Measurements from ENCODE around the gene MAML1. TPM values are rescaled to one million over a fixed set of nuclear protein-coding genes. Genes with fewer than 3 reads are reported as not detected.

Gene MAML1
- total RNA-seq, 3 donors from 2014 or later = 16.3 to 22.4 (median 21.0) TPM

DNA sequence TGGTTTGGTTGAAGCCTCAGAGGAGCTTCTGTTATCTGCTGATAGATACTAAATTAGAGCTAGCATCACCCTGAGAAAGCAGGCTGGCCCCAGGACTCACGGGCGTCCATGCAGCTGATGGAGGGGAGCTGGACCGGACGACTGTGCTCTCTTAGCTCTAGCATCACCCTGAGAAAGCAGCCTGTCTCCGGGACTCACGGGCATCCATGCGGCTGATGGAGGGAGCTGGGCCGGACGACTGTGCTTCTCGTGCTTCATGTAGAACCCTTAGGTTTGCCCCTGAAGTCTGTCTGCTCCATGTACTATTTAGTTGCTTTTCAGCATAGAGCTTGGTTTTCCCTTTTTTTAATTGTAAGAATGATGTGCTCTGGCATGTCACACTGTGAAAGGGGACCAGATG, 44.8 kb downstream of the MAML1 start:
- H3K27me3 ChIP-seq = no peaks in the 10 kb centered on the region
- no peak for DNase-seq (ENCODE audit: low spot score in 2 of 2)
- peaks cover 11% of the 10 kb centered on the region for H3K36me3 ChIP-seq
- intact Hi-C loops (cut with DNase I; ENCODE audit: low total_unique reads) = no loop called here
- H3K27ac ChIP-seq = no peak overlapping the region
- TF ChIP-seq POLR2A (IDR thresholded peaks at IDR 0.05) = no peak
- H3K4me3 ChIP-seq = no peak overlapping the region
- H3K9me3 ChIP-seq = no peaks in the 10 kb centered on the region
- H3K4me1 ChIP-seq = no peaks in the 10 kb centered on the region

DNA sequence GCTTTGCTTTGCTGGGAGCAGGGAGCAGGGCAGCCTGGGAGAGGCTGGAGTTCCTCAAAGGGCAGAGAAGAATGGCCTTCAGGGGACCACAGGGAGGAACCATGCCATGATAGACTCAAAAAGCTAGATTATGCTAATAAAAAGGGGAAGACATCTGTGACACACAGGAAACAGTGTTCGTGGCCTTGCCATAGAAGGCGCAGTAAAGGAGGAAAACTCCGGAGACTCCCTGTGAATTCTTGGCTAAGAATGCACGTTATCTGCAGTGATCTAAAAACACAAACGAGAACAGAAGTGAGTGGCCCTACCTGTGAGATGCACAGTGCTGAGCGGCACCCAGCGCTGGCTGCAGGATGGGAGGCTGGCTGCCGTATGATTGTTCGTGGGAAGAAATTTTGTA, 45.3 kb downstream of the MAML1 start:
- Histone ChIP-seq H3K27ac (no peak overlapping the region), H3K4me3 (no peak overlapping the region), H3K9me3 (no peaks in the 10 kb centered on the region), H3K27me3 (no peaks in the 10 kb centered on the region), H3K36me3 (peaks cover 11% of the 10 kb centered on the region), H3K4me1 (no peaks in the 10 kb centered on the region)
- intact Hi-C loops (cut with DNase I; ENCODE audit: low total_unique reads) = no loop called here
- TF ChIP-seq, protein P1, sequence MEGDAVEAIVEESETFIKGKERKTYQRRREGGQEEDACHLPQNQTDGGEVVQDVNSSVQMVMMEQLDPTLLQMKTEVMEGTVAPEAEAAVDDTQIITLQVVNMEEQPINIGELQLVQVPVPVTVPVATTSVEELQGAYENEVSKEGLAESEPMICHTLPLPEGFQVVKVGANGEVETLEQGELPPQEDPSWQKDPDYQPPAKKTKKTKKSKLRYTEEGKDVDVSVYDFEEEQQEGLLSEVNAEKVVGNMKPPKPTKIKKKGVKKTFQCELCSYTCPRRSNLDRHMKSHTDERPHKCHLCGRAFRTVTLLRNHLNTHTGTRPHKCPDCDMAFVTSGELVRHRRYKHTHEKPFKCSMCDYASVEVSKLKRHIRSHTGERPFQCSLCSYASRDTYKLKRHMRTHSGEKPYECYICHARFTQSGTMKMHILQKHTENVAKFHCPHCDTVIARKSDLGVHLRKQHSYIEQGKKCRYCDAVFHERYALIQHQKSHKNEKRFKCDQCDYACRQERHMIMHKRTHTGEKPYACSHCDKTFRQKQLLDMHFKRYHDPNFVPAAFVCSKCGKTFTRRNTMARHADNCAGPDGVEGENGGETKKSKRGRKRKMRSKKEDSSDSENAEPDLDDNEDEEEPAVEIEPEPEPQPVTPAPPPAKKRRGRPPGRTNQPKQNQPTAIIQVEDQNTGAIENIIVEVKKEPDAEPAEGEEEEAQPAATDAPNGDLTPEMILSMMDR (IDR thresholded peaks at IDR 0.05) = no peak
- TF ChIP-seq POLR2AphosphoS5 (IDR thresholded peaks at IDR 0.05) = no peak
- TF ChIP-seq POLR2A (IDR thresholded peaks at IDR 0.05) = no peak
- DNase-seq (ENCODE audit: low spot score in 2 of 2) = no peak

DNA sequence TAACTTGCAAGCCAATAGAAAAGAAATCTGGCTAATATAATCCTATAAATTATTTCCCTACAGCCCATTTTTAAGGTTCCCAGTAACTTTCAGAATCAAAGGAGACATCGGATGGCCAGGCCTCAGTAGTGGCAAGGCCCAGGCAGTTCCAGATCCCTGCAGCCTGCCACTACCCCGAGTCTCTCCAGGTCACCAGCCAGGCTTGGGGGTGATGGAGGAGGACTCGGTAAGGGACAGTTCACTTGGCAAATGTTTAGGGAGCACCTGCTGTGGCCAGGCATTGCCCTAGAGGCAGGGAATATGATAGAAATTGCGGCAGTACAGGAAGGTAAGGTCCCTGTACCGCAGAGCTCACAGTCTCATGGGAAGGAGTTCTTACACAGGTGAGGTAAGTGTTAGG, 46.0 kb downstream of the MAML1 start:
- Histone ChIP-seq H3K27me3 (no peaks in the 10 kb centered on the region), H3K4me3 (no peak overlapping the region), H3K27ac (no peak overlapping the region), H3K9me3 (no peaks in the 10 kb centered on the region), H3K36me3 (peaks cover 4% of the 10 kb centered on the region), H3K4me1 (no peaks in the 10 kb centered on the region)
- intact Hi-C loops (cut with DNase I; ENCODE audit: low total_unique reads) = no loop called here
- TF ChIP-seq POLR2AphosphoS5 (IDR thresholded peaks at IDR 0.05) = no peak
- no peak for DNase-seq (ENCODE audit: low spot score in 2 of 2)

DNA sequence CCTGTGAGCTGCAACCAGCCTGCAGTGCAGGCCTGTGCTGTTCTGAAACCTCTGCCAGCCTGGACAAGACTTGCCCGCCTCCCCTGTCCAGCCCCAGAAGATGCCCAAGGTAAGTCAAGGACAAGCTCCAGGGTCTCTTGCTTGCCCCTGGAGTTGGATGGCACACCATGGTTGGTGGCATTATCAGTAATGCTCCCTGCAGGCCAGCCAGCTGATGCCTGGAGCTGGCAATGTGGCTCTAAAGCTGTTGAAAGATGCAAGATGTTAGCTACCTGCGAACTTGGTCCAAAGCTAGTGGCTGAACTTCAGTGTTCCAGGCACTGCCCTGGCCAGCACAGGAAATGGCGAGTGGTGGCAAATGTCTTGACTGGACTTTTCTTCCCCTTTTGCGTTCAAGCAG, 47.2 kb downstream of the MAML1 start:
- no peaks in the 10 kb centered on the region for H3K9me3 ChIP-seq
- no peaks in the 10 kb centered on the region for H3K27me3 ChIP-seq
- no peak overlapping the region for H3K4me3 ChIP-seq
- no peak overlapping the region for H3K27ac ChIP-seq
- intact Hi-C loops (cut with DNase I; ENCODE audit: low total_unique reads) = no loop called here
- TF ChIP-seq, protein P1 (IDR thresholded peaks at IDR 0.05) = no peak
- no peak for TF ChIP-seq POLR2AphosphoS5 (IDR thresholded peaks at IDR 0.05)
- no peak for TF ChIP-seq POLR2A (IDR thresholded peaks at IDR 0.05)
- no peaks in the 10 kb centered on the region for H3K36me3 ChIP-seq
- no peaks in the 10 kb centered on the region for H3K4me1 ChIP-seq
- no peak for DNase-seq (ENCODE audit: low spot score in 2 of 2)

DNA sequence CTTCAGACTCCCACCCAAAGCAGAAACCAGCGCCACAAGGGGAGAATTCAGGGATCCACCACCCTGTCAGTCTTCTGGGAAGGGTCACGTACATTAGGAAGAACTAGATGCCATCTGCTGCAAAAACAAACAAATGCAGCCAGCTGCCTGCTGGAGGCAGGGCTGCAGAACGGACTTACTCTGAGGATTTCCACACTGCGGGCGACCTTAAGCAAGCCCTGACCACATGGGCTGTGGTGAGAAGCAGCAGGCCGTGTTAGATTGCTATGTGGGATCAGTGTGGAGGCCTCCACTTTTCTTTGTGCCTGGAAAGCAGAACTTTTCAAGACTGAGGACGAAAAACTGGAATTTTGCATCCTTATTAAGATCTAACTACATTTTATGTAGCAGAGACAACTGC, 47.7 kb downstream of the MAML1 start:
- no peaks in the 10 kb centered on the region for H3K27me3 ChIP-seq
- H3K4me3 ChIP-seq = no peak overlapping the region
- no peaks in the 10 kb centered on the region for H3K9me3 ChIP-seq
- intact Hi-C loops (cut with DNase I; ENCODE audit: low total_unique reads) = no loop called here
- TF ChIP-seq, protein P1 (IDR thresholded peaks at IDR 0.05) = no peak
- TF ChIP-seq POLR2A (IDR thresholded peaks at IDR 0.05) (no peak), POLR2AphosphoS5 (IDR thresholded peaks at IDR 0.05) (no peak)
- no peaks in the 10 kb centered on the region for H3K36me3 ChIP-seq
- no peak overlapping the region for H3K27ac ChIP-seq
- no peaks in the 10 kb centered on the region for H3K4me1 ChIP-seq
- no peak for DNase-seq (ENCODE audit: low spot score in 2 of 2)

DNA sequence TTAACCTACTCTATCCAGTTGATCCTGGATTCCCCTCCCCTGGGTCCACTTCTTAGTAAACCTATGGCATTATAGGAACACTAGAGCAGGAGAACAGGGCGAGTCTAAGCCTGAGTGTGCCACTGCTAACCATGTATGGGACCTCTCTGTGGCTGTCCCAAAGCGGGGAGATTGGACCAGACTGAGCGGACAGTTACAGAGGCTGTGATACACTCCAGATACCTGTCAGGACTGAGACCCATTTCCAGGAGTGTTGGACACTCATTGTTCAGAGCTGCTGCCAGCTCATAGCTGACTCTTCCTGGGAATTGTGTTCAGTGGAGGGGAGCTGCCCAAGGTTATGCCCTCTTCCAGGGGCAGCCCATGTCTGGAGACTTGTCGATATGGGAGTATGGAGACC, 49.2 kb downstream of the MAML1 start:
- DNase-seq (ENCODE audit: low spot score in 2 of 2) = no peak
- no peaks in the 10 kb centered on the region for H3K9me3 ChIP-seq
- no peaks in the 10 kb centered on the region for H3K36me3 ChIP-seq
- H3K4me1 ChIP-seq = no peaks in the 10 kb centered on the region
- no peak overlapping the region for H3K27ac ChIP-seq
- no peaks in the 10 kb centered on the region for H3K27me3 ChIP-seq
- TF ChIP-seq POLR2A (IDR thresholded peaks at IDR 0.05) (no peak), POLR2AphosphoS5 (IDR thresholded peaks at IDR 0.05) (no peak)
- TF ChIP-seq, protein P1 (IDR thresholded peaks at IDR 0.05) = no peak
- intact Hi-C loops (cut with DNase I; ENCODE audit: low total_unique reads) = no loop called here
- no peak overlapping the region for H3K4me3 ChIP-seq
